ENCODE measurements around the gene PDIA5.

DNA sequence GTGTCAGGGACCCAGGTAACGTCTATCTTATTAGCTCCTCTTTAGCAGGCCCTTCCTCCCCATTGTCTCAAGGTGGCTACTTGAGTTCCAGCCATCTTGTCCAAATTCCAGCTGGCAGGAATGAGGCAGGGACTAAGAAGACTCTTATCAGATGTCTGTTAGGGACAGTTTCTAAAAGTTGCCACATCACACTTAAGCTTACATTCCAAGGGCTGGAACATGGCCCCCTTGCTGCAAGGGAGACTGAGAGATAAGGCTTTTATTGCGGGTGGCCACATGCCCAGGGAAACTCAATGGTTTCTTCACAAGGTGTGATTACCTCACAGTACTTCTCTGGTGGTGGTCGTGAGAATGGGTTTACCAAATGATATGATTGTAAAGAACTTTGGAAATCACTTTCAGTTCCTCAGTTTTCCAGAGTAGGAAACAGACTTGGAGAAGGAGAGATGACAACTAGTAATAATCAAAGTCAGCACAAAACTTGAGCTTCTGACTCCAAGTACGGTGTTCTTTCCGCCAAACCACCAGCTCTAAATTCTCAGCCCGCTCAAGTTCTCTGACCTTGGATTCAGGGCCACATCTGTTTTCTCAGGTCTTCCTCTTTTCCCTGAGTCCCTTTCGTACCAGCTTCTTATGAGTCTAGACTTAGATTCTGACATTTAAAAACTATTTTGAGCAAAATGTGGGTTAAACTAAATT, 14.2 kb downstream of the PDIA5 start:
- TF ChIP-seq, protein P1, sequence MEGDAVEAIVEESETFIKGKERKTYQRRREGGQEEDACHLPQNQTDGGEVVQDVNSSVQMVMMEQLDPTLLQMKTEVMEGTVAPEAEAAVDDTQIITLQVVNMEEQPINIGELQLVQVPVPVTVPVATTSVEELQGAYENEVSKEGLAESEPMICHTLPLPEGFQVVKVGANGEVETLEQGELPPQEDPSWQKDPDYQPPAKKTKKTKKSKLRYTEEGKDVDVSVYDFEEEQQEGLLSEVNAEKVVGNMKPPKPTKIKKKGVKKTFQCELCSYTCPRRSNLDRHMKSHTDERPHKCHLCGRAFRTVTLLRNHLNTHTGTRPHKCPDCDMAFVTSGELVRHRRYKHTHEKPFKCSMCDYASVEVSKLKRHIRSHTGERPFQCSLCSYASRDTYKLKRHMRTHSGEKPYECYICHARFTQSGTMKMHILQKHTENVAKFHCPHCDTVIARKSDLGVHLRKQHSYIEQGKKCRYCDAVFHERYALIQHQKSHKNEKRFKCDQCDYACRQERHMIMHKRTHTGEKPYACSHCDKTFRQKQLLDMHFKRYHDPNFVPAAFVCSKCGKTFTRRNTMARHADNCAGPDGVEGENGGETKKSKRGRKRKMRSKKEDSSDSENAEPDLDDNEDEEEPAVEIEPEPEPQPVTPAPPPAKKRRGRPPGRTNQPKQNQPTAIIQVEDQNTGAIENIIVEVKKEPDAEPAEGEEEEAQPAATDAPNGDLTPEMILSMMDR (conservative IDR thresholded peaks at IDR 0.05), result no peak
- TF ChIP-seq ZFX (IDR thresholded peaks at IDR 0.05), result no peak
